HCT116 (cell line): ENCODE measurements around the gene ZNF835. TPM values are rescaled to one million over a fixed set of nuclear protein-coding genes. Genes with fewer than 3 reads are reported as not detected.

ENCODE experiments used
- ATAC-seq: fragments of 200-7000 bp; cut with Tn5 transposase; 2 replicates; pipeline ENCODE4 v1.9.1; 2020; ENCODE audit warnings: mild to moderate bottlenecking, moderate library complexity
- BruUV-seq: library from RNA; stranded (reverse); fragments of 400-500 nt; replicated peaks from 2 replicates; lab custom pipeline; 2021; lab: Mats Ljungman, UMichigan
- CTCF ChIA-PET: fragments of 300-600 bp; sonication (Branson Sonifier 250); formaldehyde crosslinking; loops from one replicate; lab custom pipeline; 2021; ENCODE audit warnings: antibody characterized with exemption; lab: Charles Lee
- POLR2A ChIA-PET: fragments of 300-600, 350-600 bp; sonication (Branson Sonifier 250); formaldehyde crosslinking; loops from one replicate; lab custom pipeline; 2021; ENCODE audit warnings: antibody characterized with exemption; lab: Charles Lee
- RAD21 ChIA-PET, 2 experiments: fragments of 300-600 bp; sonication (Branson Sonifier 250); formaldehyde crosslinking; loops; one replicate each; lab custom pipeline; 2023; ENCODE audit warnings: low total read pairs in 2 of 2; ENCODE audit not compliant: uncharacterized antibody in 2 of 2, unreplicated experiment in 2 of 2, low non-redundant PET in 1 of 2; lab: Charles Lee
- DNase-seq: peaks from one replicate; pipeline ENCODE4 v3.0.0-alpha.2; 2010; ENCODE audit warnings: low read depth, low spot score
- H2AFZ ChIP-seq: fragments of 200-600 bp; shearing (Covaris generic), sonication (generic); 2 replicates; pipeline ENCODE4 v1.6.1; 2017; ENCODE audit warnings: low read depth, mixed run types, mixed read lengths, antibody characterized with exemption, low read length; ENCODE audit not compliant: poor library complexity, severe bottlenecking
- H3K27ac ChIP-seq: 2 replicates; pipeline ENCODE4 v1.5.1; 2012; ENCODE audit warnings: low read depth, low read length
- H3K27me3 ChIP-seq: fragments of 200-600 bp; sonication (generic); 2 replicates; pipeline ENCODE4 v1.6.1; 2016; ENCODE audit warnings: mixed run types, low read length, mixed read lengths; ENCODE audit not compliant: insufficient read depth
- H3K36me3 ChIP-seq, 2 experiments: fragments of 200-500 bp in 1 of 2; fragments of 200-600 bp in 1 of 2; sonication (Bioruptor generic) in 1 of 2; sonication (generic) in 1 of 2; 2 replicates each; pipeline versions ENCODE4 v1.5.1 to v1.6.1; 2014 to 2016; ENCODE audit warnings: low read length in 2 of 2, inconsistent platforms in 1 of 2, mixed read lengths in 1 of 2, mixed run types in 1 of 2; ENCODE audit not compliant: insufficient read depth in 2 of 2, control insufficient read depth in 1 of 2
- H3K4me1 ChIP-seq, 2 experiments: fragments of 200-600 bp in 1 of 2; sonication (generic) in 1 of 2; 2 replicates each; pipeline versions ENCODE4 v1.5.1 to v1.6.1; 2012 to 2017; ENCODE audit warnings: low read length in 2 of 2, inconsistent platforms in 1 of 2, mild to moderate bottlenecking in 1 of 2, mixed read lengths in 1 of 2, mixed run types in 1 of 2, moderate library complexity in 1 of 2; ENCODE audit not compliant: insufficient read depth in 2 of 2, control insufficient read depth in 1 of 2
- H3K4me2 ChIP-seq: fragments of 200-600 bp; sonication (generic); 2 replicates; pipeline ENCODE4 v1.6.1; 2017; ENCODE audit warnings: mixed run types, low read length, mixed read lengths
- H3K4me3 ChIP-seq, 2 experiments: fragments of 200-600 bp in 1 of 2; sonication (generic) in 1 of 2; replicated peaks in 1 of 2; 2 replicates each; pipeline ENCODE4 v1.5.1; 2011 to 2016; ENCODE audit warnings: low read length in 2 of 2, control low read depth in 1 of 2, low read depth in 1 of 2, mild to moderate bottlenecking in 1 of 2, mixed read lengths in 1 of 2, mixed run types in 1 of 2
- H3K79me2 ChIP-seq: fragments of 200-600 bp; sonication (generic); 2 replicates; pipeline ENCODE4 v1.6.1; 2017; ENCODE audit warnings: mild to moderate bottlenecking, mixed run types, low read length, moderate library complexity, mixed read lengths; ENCODE audit not compliant: insufficient read depth
- H3K9ac ChIP-seq: fragments of 200-600 bp; sonication (generic); 2 replicates; pipeline ENCODE4 v1.6.1; 2016; ENCODE audit warnings: low read length, mixed read lengths
- H3K9me2 ChIP-seq: fragments of 200-600 bp; sonication (generic), shearing (Covaris generic); 2 replicates; pipeline ENCODE4 v1.6.1; 2017; ENCODE audit warnings: mixed run types, mild to moderate bottlenecking, moderate library complexity; ENCODE audit not compliant: insufficient read depth
- H3K9me3 ChIP-seq, 2 experiments: fragments of 200-500 bp in 1 of 2; fragments of 200-600 bp in 1 of 2; sonication (Bioruptor generic) in 1 of 2; sonication (generic) in 1 of 2; 2 replicates each; pipeline ENCODE4 v1.6.1; 2014 to 2017; ENCODE audit warnings: low read length in 2 of 2, mixed read lengths in 2 of 2, inconsistent platforms in 1 of 2, low read depth in 1 of 2, mild to moderate bottlenecking in 1 of 2, mixed run types in 1 of 2, moderate library complexity in 1 of 2; ENCODE audit not compliant: control insufficient read depth in 1 of 2, insufficient read depth in 1 of 2
- H4K20me1 ChIP-seq: fragments of 200-600 bp; sonication (generic), shearing (Covaris generic); 2 replicates; pipeline ENCODE4 v1.6.1; 2017; ENCODE audit warnings: mixed run types, mild to moderate bottlenecking, moderate library complexity; ENCODE audit not compliant: insufficient read depth
- CBX3 ChIP-seq: IDR thresholded peaks from 2 replicates; pipeline ENCODE4 v1.6.1; 2012; ENCODE audit warnings: low read depth
- CEBPB ChIP-seq: IDR thresholded peaks from 2 replicates; pipeline ENCODE4 v1.6.1; 2012; ENCODE audit warnings: low read depth
- EGR1 ChIP-seq: IDR thresholded peaks from 2 replicates; pipeline ENCODE4 v1.6.1; 2012; ENCODE audit warnings: low read depth
- ELF1 ChIP-seq: IDR thresholded peaks from 2 replicates; pipeline ENCODE4 v1.6.1; 2012; ENCODE audit warnings: low read depth, borderline replicate concordance
- EZH2phosphoT487 ChIP-seq: fragments of 200-600 bp; IDR thresholded peaks from 2 replicates; pipeline ENCODE4 v1.6.1; 2018; ENCODE audit warnings: antibody characterized with exemption, borderline replicate concordance
- FOSL1 ChIP-seq: IDR thresholded peaks from 2 replicates; pipeline ENCODE4 v1.6.1; 2012; ENCODE audit warnings: low read depth
- JUND ChIP-seq: IDR thresholded peaks from 2 replicates; pipeline ENCODE4 v1.6.1; 2012
- POLR2A ChIP-seq: IDR thresholded peaks from 2 replicates; pipeline ENCODE4 v1.7.0; 2011; ENCODE audit warnings: borderline replicate concordance; ENCODE audit not compliant: insufficient read depth, insufficient read length; ENCODE audit errors: extremely low read depth
- POLR2AphosphoS5 ChIP-seq: IDR thresholded peaks from 2 replicates; pipeline ENCODE4 v1.6.1; 2011; ENCODE audit warnings: mild to moderate bottlenecking, low read depth, low read length, moderate library complexity
- RAD21 ChIP-seq: IDR thresholded peaks from 2 replicates; pipeline ENCODE4 v1.6.1; 2012; ENCODE audit warnings: low read depth, mild to moderate bottlenecking
- SIN3A ChIP-seq: IDR thresholded peaks from 2 replicates; pipeline ENCODE4 v1.6.1; 2012; ENCODE audit warnings: low read depth
- SP1 ChIP-seq: IDR thresholded peaks from 2 replicates; pipeline ENCODE4 v1.6.1; 2012; ENCODE audit warnings: low read depth
- SRF ChIP-seq: IDR thresholded peaks from 2 replicates; pipeline ENCODE4 v1.6.1; 2012; ENCODE audit warnings: low read depth
- TCF7L2 ChIP-seq: IDR thresholded peaks from 2 replicates; pipeline ENCODE4 v1.7.0; 2011; ENCODE audit warnings: borderline replicate concordance, inconsistent platforms; ENCODE audit not compliant: insufficient read depth, insufficient read length; ENCODE audit errors: extremely low read depth
- YY1 ChIP-seq: IDR thresholded peaks from 2 replicates; pipeline ENCODE4 v1.6.1; 2011; ENCODE audit warnings: low read length, low read depth, moderate library complexity, mild to moderate bottlenecking; ENCODE audit not compliant: insufficient replicate concordance; ENCODE audit errors: extremely low read depth
- intact Hi-C: fragments of 100-400 bp; cut with micrococcal nuclease; formaldehyde crosslinking; loops from 2 replicates; pipeline ENCODE4 v1.10.0; 2022
- total RNA-seq: library from RNA; stranded (reverse); gene quantifications from one replicate; pipeline ENCODE4 v1.2.1, GENCODE V29; 2021; ENCODE audit not compliant: unreplicated experiment
- TF ChIP-seq, protein P1 (sequence below), 3 experiments: fragments of 200-600 bp in 1 of 3; sonication (generic) in 1 of 3; IDR thresholded peaks in 2 of 3; conservative IDR thresholded peaks in 1 of 3; 2 replicates each; pipeline ENCODE4 v1.5.1; 2012 to 2017; ENCODE audit warnings: low read depth in 2 of 3, low read length in 2 of 3, antibody characterized with exemption in 1 of 3, borderline replicate concordance in 1 of 3, control low read depth in 1 of 3, mild to moderate bottlenecking in 1 of 3, mixed read lengths in 1 of 3, mixed run types in 1 of 3, moderate library complexity in 1 of 3; ENCODE audit not compliant: insufficient read depth in 1 of 3
- TF ChIP-seq, protein P2 (sequence below): IDR thresholded peaks from 2 replicates; pipeline ENCODE4 v1.6.1; 2011; ENCODE audit warnings: mild to moderate bottlenecking, low read length, moderate library complexity; ENCODE audit not compliant: insufficient replicate concordance; ENCODE audit errors: extremely low read depth
- TF ChIP-seq, protein P3 (sequence below): IDR thresholded peaks from 2 replicates; pipeline ENCODE4 v1.6.1; 2012; ENCODE audit warnings: low read depth
- TF ChIP-seq, protein P4 (sequence below): IDR thresholded peaks from 2 replicates; pipeline ENCODE4 v1.6.1; 2012

The ZNF835 gene
- total RNA-seq, 1 experiment from 2014 or later = not detected

DNA sequence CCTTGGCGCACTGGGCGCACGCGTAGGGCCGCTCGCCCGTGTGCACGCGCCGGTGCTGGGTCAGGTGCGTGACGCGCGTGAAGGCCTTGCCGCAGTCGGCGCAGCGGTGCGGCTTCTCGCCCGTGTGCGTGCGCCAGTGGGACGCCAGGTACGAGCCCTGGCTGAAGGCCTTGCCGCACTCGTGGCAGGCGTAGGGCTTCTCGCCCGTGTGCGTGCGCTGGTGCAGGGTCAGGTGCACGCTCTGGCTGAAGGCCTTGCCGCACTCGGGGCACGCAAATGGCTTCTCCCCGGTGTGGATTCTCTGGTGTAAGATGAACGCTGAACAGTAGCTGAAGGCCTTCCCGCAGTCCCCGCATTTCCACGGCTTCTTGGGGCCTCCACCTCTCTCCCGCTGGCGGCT, 7.0 kb downstream of the ZNF835 start:
- TF ChIP-seq SIN3A (no peak), SP1 (no peak), JUND (no peak), YY1 (no peak), CEBPB (no peak), SRF (no peak), RAD21 (no peak), TCF7L2 (no peak), ELF1 (no peak), EZH2phosphoT487 (no peak), CBX3 (no peak), FOSL1 (no peak), POLR2AphosphoS5 (no peak), POLR2A (no peak), EGR1 (no peak)
- TF ChIP-seq, protein P1, sequence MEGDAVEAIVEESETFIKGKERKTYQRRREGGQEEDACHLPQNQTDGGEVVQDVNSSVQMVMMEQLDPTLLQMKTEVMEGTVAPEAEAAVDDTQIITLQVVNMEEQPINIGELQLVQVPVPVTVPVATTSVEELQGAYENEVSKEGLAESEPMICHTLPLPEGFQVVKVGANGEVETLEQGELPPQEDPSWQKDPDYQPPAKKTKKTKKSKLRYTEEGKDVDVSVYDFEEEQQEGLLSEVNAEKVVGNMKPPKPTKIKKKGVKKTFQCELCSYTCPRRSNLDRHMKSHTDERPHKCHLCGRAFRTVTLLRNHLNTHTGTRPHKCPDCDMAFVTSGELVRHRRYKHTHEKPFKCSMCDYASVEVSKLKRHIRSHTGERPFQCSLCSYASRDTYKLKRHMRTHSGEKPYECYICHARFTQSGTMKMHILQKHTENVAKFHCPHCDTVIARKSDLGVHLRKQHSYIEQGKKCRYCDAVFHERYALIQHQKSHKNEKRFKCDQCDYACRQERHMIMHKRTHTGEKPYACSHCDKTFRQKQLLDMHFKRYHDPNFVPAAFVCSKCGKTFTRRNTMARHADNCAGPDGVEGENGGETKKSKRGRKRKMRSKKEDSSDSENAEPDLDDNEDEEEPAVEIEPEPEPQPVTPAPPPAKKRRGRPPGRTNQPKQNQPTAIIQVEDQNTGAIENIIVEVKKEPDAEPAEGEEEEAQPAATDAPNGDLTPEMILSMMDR (IDR thresholded peaks at IDR 0.05 in 2 of 3, conservative IDR thresholded peaks at IDR 0.05 in 1 of 3; ENCODE audit: borderline replicate concordance in 1 of 3, insufficient read depth in 1 of 3, low read depth in 2 of 3, low read length in 2 of 3) = no peak
- TF ChIP-seq, protein P2, sequence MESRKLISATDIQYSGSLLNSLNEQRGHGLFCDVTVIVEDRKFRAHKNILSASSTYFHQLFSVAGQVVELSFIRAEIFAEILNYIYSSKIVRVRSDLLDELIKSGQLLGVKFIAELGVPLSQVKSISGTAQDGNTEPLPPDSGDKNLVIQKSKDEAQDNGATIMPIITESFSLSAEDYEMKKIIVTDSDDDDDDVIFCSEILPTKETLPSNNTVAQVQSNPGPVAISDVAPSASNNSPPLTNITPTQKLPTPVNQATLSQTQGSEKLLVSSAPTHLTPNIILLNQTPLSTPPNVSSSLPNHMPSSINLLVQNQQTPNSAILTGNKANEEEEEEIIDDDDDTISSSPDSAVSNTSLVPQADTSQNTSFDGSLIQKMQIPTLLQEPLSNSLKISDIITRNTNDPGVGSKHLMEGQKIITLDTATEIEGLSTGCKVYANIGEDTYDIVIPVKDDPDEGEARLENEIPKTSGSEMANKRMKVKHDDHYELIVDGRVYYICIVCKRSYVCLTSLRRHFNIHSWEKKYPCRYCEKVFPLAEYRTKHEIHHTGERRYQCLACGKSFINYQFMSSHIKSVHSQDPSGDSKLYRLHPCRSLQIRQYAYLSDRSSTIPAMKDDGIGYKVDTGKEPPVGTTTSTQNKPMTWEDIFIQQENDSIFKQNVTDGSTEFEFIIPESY = no peak
- TF ChIP-seq, protein P3, sequence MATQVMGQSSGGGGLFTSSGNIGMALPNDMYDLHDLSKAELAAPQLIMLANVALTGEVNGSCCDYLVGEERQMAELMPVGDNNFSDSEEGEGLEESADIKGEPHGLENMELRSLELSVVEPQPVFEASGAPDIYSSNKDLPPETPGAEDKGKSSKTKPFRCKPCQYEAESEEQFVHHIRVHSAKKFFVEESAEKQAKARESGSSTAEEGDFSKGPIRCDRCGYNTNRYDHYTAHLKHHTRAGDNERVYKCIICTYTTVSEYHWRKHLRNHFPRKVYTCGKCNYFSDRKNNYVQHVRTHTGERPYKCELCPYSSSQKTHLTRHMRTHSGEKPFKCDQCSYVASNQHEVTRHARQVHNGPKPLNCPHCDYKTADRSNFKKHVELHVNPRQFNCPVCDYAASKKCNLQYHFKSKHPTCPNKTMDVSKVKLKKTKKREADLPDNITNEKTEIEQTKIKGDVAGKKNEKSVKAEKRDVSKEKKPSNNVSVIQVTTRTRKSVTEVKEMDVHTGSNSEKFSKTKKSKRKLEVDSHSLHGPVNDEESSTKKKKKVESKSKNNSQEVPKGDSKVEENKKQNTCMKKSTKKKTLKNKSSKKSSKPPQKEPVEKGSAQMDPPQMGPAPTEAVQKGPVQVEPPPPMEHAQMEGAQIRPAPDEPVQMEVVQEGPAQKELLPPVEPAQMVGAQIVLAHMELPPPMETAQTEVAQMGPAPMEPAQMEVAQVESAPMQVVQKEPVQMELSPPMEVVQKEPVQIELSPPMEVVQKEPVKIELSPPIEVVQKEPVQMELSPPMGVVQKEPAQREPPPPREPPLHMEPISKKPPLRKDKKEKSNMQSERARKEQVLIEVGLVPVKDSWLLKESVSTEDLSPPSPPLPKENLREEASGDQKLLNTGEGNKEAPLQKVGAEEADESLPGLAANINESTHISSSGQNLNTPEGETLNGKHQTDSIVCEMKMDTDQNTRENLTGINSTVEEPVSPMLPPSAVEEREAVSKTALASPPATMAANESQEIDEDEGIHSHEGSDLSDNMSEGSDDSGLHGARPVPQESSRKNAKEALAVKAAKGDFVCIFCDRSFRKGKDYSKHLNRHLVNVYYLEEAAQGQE = no peak
- TF ChIP-seq, protein P4, sequence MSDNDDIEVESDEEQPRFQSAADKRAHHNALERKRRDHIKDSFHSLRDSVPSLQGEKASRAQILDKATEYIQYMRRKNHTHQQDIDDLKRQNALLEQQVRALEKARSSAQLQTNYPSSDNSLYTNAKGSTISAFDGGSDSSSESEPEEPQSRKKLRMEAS = no peak
- intact Hi-C loops = no loop called here

More for the DNA sequence above, 7.0 kb downstream of the ZNF835 start:
- Histone ChIP-seq H3K79me2 (no peaks in the 10 kb centered on the region), H3K4me1 (no peaks in the 10 kb centered on the region), H3K36me3 (no peaks in the 10 kb centered on the region), H3K27me3 (no peaks in the 10 kb centered on the region), H3K9ac (no peak overlapping the region), H3K9me3 (peaks cover 8 to 17% of the 10 kb centered on the region in 2 experiments; a peak in 2 of 4 replicates), H4K20me1 (no peaks in the 10 kb centered on the region), H2AFZ (no peak overlapping the region), H3K4me2 (no peak overlapping the region), H3K27ac (no peak overlapping the region), H3K4me3 (no peak overlapping the region), H3K9me2 (no peaks in the 10 kb centered on the region)
- RAD21 ChIA-PET = no interaction called here
- DNase-seq = no peak
- CTCF ChIA-PET = no interaction called here
- POLR2A ChIA-PET = no interaction called here
- ATAC-seq = no peak
- no TSS peak for BruUV-seq
